Vagina (tissue), 2 donors: ENCODE results near the gene CACNA1D. TPM values are rescaled to one million over a fixed set of nuclear protein-coding genes. Genes with fewer than 3 reads are reported as not detected.
A peak's percentile ranks its signal among the peaks of the same experiment; 100 is the strongest.

Experiments
- DNase-seq, 2 donors: peaks; one replicate each; pipeline ENCODE4 v3.0.0-alpha.2; 2017; ENCODE audit errors: extremely low spot score in 2 of 2
- H3K27ac ChIP-seq: fragments of 200-600 bp; sonication (generic); one replicate; pipeline ENCODE4 v1.5.1; 2019
- H3K27me3 ChIP-seq: fragments of 200-600 bp; sonication (generic); one replicate; pipeline ENCODE4 v1.5.1; 2019
- H3K36me3 ChIP-seq, 2 donors: fragments of 200-600 bp; sonication (generic); one replicate each; pipeline ENCODE4 v1.5.1; 2017 to 2019
- H3K4me1 ChIP-seq: fragments of 200-600 bp; sonication (generic); one replicate; pipeline ENCODE4 v1.5.1; 2019
- H3K4me3 ChIP-seq, 2 donors: fragments of 200-600 bp; sonication (generic); 1 replicate in 1 of 2; 2 replicates in 1 of 2; pipeline ENCODE4 v1.5.1; 2016 to 2019
- H3K9me3 ChIP-seq: fragments of 200-600 bp; sonication (generic); one replicate; pipeline ENCODE4 v1.5.1; 2019
- POLR2A ChIP-seq, 2 donors: fragments of 450-650 bp; IDR thresholded peaks; one replicate each; pipeline ENCODE4 v1.6.1; 2017; ENCODE audit warnings: antibody characterized with exemption in 2 of 2, mild to moderate bottlenecking in 2 of 2, moderate library complexity in 2 of 2
- POLR2AphosphoS5 ChIP-seq, 2 donors: sonication (generic); formaldehyde crosslinking; IDR thresholded peaks; one replicate each; pipeline ENCODE4 v1.9.0; 2017; ENCODE audit warnings: antibody characterized with exemption in 2 of 2, mild to moderate bottlenecking in 2 of 2, low read depth in 1 of 2; ENCODE audit not compliant: insufficient read depth in 1 of 2
- intact Hi-C: fragments of 100-400 bp; cut with DNase I; formaldehyde crosslinking; loops from one replicate; pipeline ENCODE4 v1.15.1; 2023
- total RNA-seq: library from RNA; depleted of rRNA; stranded (reverse); fragments of >200 nt; gene quantifications from one replicate; pipeline ENCODE4 v1.2.3, GENCODE V29; 2016
- TF ChIP-seq, protein P1 (sequence below), 3 experiments: fragments of 450-650 bp in 2 of 3; fragments of 200-600 bp in 1 of 3; sonication (generic) in 1 of 3; IDR thresholded peaks; one replicate each; pipeline ENCODE4 v1.5.1; 2017 to 2019; ENCODE audit warnings: antibody characterized with exemption in 3 of 3, mild to moderate bottlenecking in 2 of 3, moderate library complexity in 2 of 3

Gene CACNA1D
- total RNA-seq, 1 donor from 2014 or later, result 0.74 TPM

DNA sequence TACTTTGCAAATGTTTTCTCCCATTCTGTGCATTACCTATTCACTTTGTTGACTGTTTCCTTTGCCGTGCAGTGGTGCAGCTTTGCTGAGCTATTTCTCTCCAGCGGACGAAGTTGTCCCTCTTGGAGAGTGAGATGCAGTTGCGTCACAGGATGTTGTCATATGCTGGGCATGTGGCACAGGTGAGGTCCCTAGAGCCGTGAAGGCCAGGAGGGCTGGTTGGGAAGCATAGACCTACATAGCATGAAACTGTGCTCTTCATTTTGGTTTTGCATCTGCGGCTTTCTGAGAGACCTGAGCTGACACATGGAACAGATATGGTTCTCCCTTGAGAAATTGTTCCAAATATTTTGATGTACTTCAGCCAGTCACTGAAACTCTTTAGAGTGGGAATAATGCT lies 108.5 kb downstream of the CACNA1D start:
- TF ChIP-seq, protein P1, sequence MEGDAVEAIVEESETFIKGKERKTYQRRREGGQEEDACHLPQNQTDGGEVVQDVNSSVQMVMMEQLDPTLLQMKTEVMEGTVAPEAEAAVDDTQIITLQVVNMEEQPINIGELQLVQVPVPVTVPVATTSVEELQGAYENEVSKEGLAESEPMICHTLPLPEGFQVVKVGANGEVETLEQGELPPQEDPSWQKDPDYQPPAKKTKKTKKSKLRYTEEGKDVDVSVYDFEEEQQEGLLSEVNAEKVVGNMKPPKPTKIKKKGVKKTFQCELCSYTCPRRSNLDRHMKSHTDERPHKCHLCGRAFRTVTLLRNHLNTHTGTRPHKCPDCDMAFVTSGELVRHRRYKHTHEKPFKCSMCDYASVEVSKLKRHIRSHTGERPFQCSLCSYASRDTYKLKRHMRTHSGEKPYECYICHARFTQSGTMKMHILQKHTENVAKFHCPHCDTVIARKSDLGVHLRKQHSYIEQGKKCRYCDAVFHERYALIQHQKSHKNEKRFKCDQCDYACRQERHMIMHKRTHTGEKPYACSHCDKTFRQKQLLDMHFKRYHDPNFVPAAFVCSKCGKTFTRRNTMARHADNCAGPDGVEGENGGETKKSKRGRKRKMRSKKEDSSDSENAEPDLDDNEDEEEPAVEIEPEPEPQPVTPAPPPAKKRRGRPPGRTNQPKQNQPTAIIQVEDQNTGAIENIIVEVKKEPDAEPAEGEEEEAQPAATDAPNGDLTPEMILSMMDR (IDR thresholded peaks at IDR 0.05), result no peak
- TF ChIP-seq POLR2AphosphoS5 (IDR thresholded peaks at IDR 0.05; ENCODE audit: insufficient read depth in 1 of 2, low read depth in 1 of 2) (no peak), POLR2A (IDR thresholded peaks at IDR 0.05) (no peak)
- Histone ChIP-seq H3K9me3 (no peaks in the 10 kb centered on the region), H3K36me3 (no peaks in the 10 kb centered on the region), H3K4me1 (no peaks in the 10 kb centered on the region), H3K4me3 (no peak overlapping the region), H3K27ac (no peak overlapping the region), H3K27me3 (no peaks in the 10 kb centered on the region)
- intact Hi-C loops, result no loop called here
- peak; percentile 10 to 58 for DNase-seq

DNA sequence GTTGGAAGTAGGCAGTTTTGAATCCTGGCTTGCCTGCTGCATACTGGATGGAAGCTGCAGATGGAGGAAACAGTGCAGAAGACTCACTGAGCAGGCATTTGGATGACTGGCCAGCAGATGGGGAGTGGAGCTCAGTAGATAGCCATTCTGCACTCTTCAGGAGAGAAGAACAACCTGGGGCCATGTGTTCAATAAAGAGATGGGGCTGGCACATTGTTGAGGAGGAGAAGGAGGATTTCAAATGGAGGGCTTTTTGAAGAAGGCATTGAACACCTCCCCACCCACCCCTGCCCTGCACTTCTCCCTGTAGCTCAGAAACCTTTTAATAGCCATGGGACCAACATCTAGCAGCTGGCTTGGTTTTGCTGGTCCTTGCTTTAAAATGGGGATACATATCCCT lies 109.8 kb downstream of the CACNA1D start:
- H3K4me1 ChIP-seq, result no peaks in the 10 kb centered on the region
- H3K9me3 ChIP-seq, result no peaks in the 10 kb centered on the region
- H3K4me3 ChIP-seq, result no peak overlapping the region
- no peak overlapping the region for H3K27ac ChIP-seq
- TF ChIP-seq POLR2A (IDR thresholded peaks at IDR 0.05) (no peak), POLR2AphosphoS5 (IDR thresholded peaks at IDR 0.05; ENCODE audit: insufficient read depth in 1 of 2, low read depth in 1 of 2) (no peak)
- TF ChIP-seq, protein P1 (IDR thresholded peaks at IDR 0.05), result no peak
- peak in 1 of 2 donors; percentile 55 for DNase-seq
- H3K27me3 ChIP-seq, result no peaks in the 10 kb centered on the region
- intact Hi-C loops, result no loop called here
- no peaks in the 10 kb centered on the region for H3K36me3 ChIP-seq

DNA sequence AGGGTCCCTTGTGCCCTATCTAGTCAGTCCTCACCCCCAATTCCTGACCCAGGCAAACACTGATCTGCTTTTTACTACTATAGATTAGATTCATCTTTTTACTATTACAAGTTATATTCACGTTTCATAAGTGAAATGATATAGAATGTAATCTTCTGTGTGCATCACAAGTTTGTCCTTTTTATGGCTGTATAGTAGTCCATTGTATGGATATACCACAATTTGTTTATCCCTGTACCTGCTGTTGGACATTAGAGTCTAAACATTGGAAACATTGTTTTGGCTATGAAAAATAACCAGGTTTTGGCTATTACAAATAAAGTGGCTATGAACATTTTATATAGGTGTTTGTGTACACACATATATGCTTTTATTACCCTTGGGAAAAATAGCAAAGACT lies 112.4 kb downstream of the CACNA1D start:
- H3K9me3 ChIP-seq, result no peaks in the 10 kb centered on the region
- no peaks in the 10 kb centered on the region for H3K36me3 ChIP-seq
- no peak overlapping the region for H3K27ac ChIP-seq
- intact Hi-C loops, result no loop called here
- DNase-seq, result peak in 1 of 2 donors; percentile 9
- no peaks in the 10 kb centered on the region for H3K4me1 ChIP-seq
- H3K27me3 ChIP-seq, result no peaks in the 10 kb centered on the region
- TF ChIP-seq, protein P1 (IDR thresholded peaks at IDR 0.05), result no peak
- TF ChIP-seq POLR2AphosphoS5 (IDR thresholded peaks at IDR 0.05; ENCODE audit: insufficient read depth in 1 of 2, low read depth in 1 of 2) (no peak), POLR2A (IDR thresholded peaks at IDR 0.05) (no peak)
- H3K4me3 ChIP-seq, result no peak overlapping the region

DNA sequence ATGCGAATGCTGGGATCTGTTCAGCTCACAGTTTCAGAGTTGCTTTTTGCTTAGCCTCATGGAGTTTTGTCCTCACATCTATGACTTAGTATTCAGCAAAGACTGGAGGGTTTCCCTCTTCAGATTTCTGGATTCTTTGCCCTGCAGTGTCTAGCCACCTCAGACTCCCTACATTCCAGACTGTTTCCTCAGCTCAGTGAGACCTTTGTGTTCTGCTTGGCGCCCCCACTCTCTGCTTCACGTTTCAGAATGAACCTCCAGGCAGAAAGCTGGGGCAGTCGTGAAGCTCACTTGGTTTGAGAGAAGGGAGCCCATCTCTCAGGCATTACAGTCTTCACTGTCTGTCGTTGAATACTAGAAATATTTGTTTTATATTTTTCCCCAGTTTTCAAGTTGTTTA lies 118.1 kb downstream of the CACNA1D start:
- no peak overlapping the region for H3K27ac ChIP-seq
- DNase-seq, result peak in 1 of 2 donors; percentile 40
- intact Hi-C loops, result no loop called here
- no peak overlapping the region for H3K4me3 ChIP-seq
- H3K36me3 ChIP-seq, result no peaks in the 10 kb centered on the region
- H3K27me3 ChIP-seq, result no peaks in the 10 kb centered on the region
- H3K4me1 ChIP-seq, result no peaks in the 10 kb centered on the region
- no peaks in the 10 kb centered on the region for H3K9me3 ChIP-seq
- TF ChIP-seq, protein P1 (IDR thresholded peaks at IDR 0.05), result no peak
- TF ChIP-seq POLR2A (IDR thresholded peaks at IDR 0.05) (no peak), POLR2AphosphoS5 (IDR thresholded peaks at IDR 0.05; ENCODE audit: insufficient read depth in 1 of 2, low read depth in 1 of 2) (no peak)

DNA sequence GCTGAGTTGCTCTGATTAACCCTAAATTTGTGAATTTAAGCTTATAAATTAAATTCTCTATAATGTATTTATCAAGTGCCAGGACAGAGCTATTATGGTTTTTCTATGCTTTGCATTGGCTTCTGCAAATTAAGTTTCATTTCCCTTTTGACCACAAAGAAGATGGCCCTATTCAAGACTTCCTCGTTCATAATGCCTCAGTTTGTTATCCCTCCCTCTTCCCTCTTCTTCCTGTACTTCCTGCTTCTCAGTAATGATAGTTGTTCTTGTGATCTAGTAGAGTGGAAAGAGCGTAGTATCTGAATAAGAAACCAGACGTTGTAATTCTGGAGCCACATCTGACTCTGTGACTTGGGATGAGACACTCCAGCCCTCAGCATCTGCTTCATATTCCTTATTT lies 118.7 kb downstream of the CACNA1D start:
- H3K27ac ChIP-seq, result no peak overlapping the region
- intact Hi-C loops, result no loop called here
- H3K36me3 ChIP-seq, result no peaks in the 10 kb centered on the region
- no peaks in the 10 kb centered on the region for H3K9me3 ChIP-seq
- no peaks in the 10 kb centered on the region for H3K27me3 ChIP-seq
- DNase-seq, result no peak
- TF ChIP-seq, protein P1 (IDR thresholded peaks at IDR 0.05), result no peak
- TF ChIP-seq POLR2AphosphoS5 (IDR thresholded peaks at IDR 0.05; ENCODE audit: insufficient read depth in 1 of 2, low read depth in 1 of 2) (no peak), POLR2A (IDR thresholded peaks at IDR 0.05) (no peak)
- no peaks in the 10 kb centered on the region for H3K4me1 ChIP-seq
- H3K4me3 ChIP-seq, result no peak overlapping the region
